Osteocyte (in vitro differentiated cells): ENCODE measurements around the gene JUP. TPM values are rescaled to one million over a fixed set of nuclear protein-coding genes. Genes with fewer than 3 reads are reported as not detected.

Experiments used
- DNase-seq: peaks from one replicate; pipeline ENCODE4 v3.0.0; 2021; ENCODE audit warnings: mixed read lengths; ENCODE audit not compliant: unreplicated experiment; ENCODE audit errors: extremely low spot score
- H3K27ac Mint-ChIP-seq: one replicate; pipeline ENCODE4 v1.8.0; 2021; ENCODE audit warnings: mild to moderate bottlenecking, mixed read lengths; ENCODE audit not compliant: unreplicated experiment
- H3K27me3 Mint-ChIP-seq: one replicate; pipeline ENCODE4 v1.8.0; 2021; ENCODE audit warnings: mixed read lengths; ENCODE audit not compliant: unreplicated experiment
- H3K36me3 Mint-ChIP-seq: one replicate; pipeline ENCODE4 v1.8.0; 2021; ENCODE audit warnings: mixed read lengths; ENCODE audit not compliant: unreplicated experiment
- H3K4me1 Mint-ChIP-seq: one replicate; pipeline ENCODE4 v1.8.0; 2021; ENCODE audit warnings: mixed read lengths; ENCODE audit not compliant: unreplicated experiment
- H3K4me3 Mint-ChIP-seq: one replicate; pipeline ENCODE4 v1.8.0; 2021; ENCODE audit warnings: mild to moderate bottlenecking, moderate library complexity, mixed read lengths; ENCODE audit not compliant: unreplicated experiment
- H3K9me3 Mint-ChIP-seq: one replicate; pipeline ENCODE4 v1.8.0; 2021; ENCODE audit warnings: mixed read lengths; ENCODE audit not compliant: unreplicated experiment
- CTCF ChIP-seq: fragments of 200-600 bp; sonication (generic); IDR thresholded peaks from 2 replicates; pipeline ENCODE4 v1.5.0; 2021; ENCODE audit warnings: antibody characterized with exemption, mild to moderate bottlenecking, moderate library complexity
- total RNA-seq: library from RNA; stranded (reverse); gene quantifications from 2 replicates; pipeline ENCODE4 v1.2.1, GENCODE V29; 2021

Gene JUP
- total RNA-seq, 1 donor from 2014 or later, result 92.6 TPM

- H3K36me3 Mint-ChIP-seq, result peaks cover 6% of the 10 kb centered on the region
- no peak overlapping the region for H3K27ac Mint-ChIP-seq
- no peak for DNase-seq
- H3K4me3 Mint-ChIP-seq, result no peak overlapping the region
- H3K9me3 Mint-ChIP-seq, result no peaks in the 10 kb centered on the region
- peaks cover 11% of the 10 kb centered on the region for H3K4me1 Mint-ChIP-seq
- TF ChIP-seq CTCF, result no peak
- H3K27me3 Mint-ChIP-seq, result no peaks in the 10 kb centered on the region
These were observed 16.8 kb upstream of the JUP start for GRCh38 chr17:41803049-41804020.

- Mint-ChIP-seq H3K9me3 (no peaks in the 10 kb centered on the region), H3K27me3 (no peaks in the 10 kb centered on the region), H3K36me3 (peaks cover 6% of the 10 kb centered on the region), H3K27ac (no peak overlapping the region), H3K4me3 (no peak overlapping the region), H3K4me1 (peaks cover 11% of the 10 kb centered on the region)
- peak; percentile 93 for DNase-seq
- peak; percentile 96 for TF ChIP-seq CTCF
These were observed 15.1 kb upstream of the JUP start for GRCh38 chr17:41801374-41802271.

DNA sequence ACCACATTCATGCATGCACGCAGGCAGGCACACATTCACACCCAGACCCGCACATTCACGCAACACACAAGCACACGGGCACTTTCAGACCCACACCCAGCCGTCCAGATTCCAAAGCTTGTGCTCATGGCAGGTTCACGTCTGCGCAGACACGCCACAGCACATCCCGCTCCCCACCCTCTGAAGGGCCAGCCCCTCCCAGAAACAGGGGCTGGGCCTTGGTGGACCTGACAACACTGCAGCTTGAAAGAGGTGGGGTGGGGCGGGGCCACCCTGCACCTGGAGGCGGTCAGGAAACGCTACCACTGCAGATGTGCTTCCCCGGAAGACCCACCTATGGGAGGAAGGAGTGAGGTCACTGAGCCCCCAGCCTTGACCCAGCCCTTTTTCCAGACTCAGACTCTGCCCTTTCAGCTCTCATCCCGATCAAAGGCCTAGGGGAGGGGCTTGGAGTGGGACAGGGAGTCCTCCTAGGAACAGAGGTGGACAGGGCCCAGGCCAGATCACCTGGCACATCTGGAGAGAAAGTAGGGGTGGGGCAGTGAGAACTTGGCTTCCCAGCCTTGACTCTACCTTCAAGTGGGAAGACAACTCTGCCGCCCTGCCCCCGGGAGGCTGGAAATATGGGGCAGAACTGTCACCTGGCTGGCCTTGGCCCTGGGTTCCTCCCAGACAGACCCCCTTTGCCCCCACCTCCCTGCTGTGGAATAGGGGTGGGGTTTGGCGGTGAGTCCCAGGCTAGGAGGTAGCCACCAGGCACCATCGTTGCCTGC is 14.3 kb upstream of the JUP start:
- H3K27me3 Mint-ChIP-seq, result no peaks in the 10 kb centered on the region
- H3K9me3 Mint-ChIP-seq, result no peaks in the 10 kb centered on the region
- peaks cover 11% of the 10 kb centered on the region for H3K4me1 Mint-ChIP-seq
- no peak overlapping the region for H3K27ac Mint-ChIP-seq
- TF ChIP-seq CTCF, result no peak
- peaks cover 4% of the 10 kb centered on the region for H3K36me3 Mint-ChIP-seq
- DNase-seq, result no peak
- no peak overlapping the region for H3K4me3 Mint-ChIP-seq

- no peak overlapping the region for H3K27ac Mint-ChIP-seq
- DNase-seq, result no peak
- peaks cover 11% of the 10 kb centered on the region for H3K4me1 Mint-ChIP-seq
- H3K36me3 Mint-ChIP-seq, result peaks cover 2% of the 10 kb centered on the region
- H3K9me3 Mint-ChIP-seq, result no peaks in the 10 kb centered on the region
- H3K27me3 Mint-ChIP-seq, result no peaks in the 10 kb centered on the region
- H3K4me3 Mint-ChIP-seq, result no peak overlapping the region
- TF ChIP-seq CTCF, result no peak
These were observed 12.9 kb upstream of the JUP start for GRCh38 chr17:41799366-41799765.
